Endothelial cell of umbilical vein (primary cell): Measurements from ENCODE around the gene ANP32A. TPM values are rescaled to one million over a fixed set of nuclear protein-coding genes. Genes with fewer than 3 reads are reported as not detected.

Experiments
- BruUV-seq: library from RNA; stranded (reverse); fragments of 400-500 nt; replicated peaks from 2 replicates; lab custom pipeline; 2021; lab: Mats Ljungman, UMichigan
- CTCF ChIA-PET: fragments of 300-600, 350-600 bp; sonication (Branson Sonifier 250); formaldehyde crosslinking; loops from one replicate; lab custom pipeline; 2021; ENCODE audit warnings: antibody characterized with exemption, inconsistent platforms; lab: Charles Lee
- POLR2A ChIA-PET: fragments of 300-600, 350-600 bp; sonication (Branson Sonifier 250); formaldehyde crosslinking; loops from one replicate; lab custom pipeline; 2021; ENCODE audit warnings: antibody characterized with exemption, inconsistent platforms; lab: Charles Lee
- DNase-seq: peaks from one replicate; pipeline ENCODE4 v3.0.0-alpha.2; 2011; ENCODE audit warnings: low read depth, low spot score
- FAIRE-seq: peaks from 2 replicates; lab custom pipeline; 2011; peaks lifted over from hg19 to GRCh38; lab: Jason Lieb, UNC
- H2AFZ ChIP-seq: 2 replicates; pipeline ENCODE4 v1.6.0; 2012; ENCODE audit warnings: low read depth, low read length, control low read depth, inconsistent platforms
- H3K27ac ChIP-seq: 2 replicates; pipeline ENCODE4 v1.5.1; 2011; ENCODE audit warnings: low read depth, mild to moderate bottlenecking, control low read depth, low read length, moderate library complexity; ENCODE audit not compliant: insufficient read depth
- H3K27me3 ChIP-seq, 2 experiments: 2 replicates each; pipeline versions ENCODE4 v1.6.0 to v1.6.1; 2011; ENCODE audit warnings: low read length in 2 of 2, mixed read lengths in 1 of 2; ENCODE audit not compliant: control insufficient read depth in 2 of 2, insufficient read depth in 2 of 2
- H3K36me3 ChIP-seq, 2 experiments: 2 replicates in 1 of 2; 3 replicates in 1 of 2; pipeline ENCODE4 v1.5.1; 2011; ENCODE audit warnings: low read length in 2 of 2, mild to moderate bottlenecking in 1 of 2, moderate library complexity in 1 of 2; ENCODE audit not compliant: control insufficient read depth in 2 of 2, insufficient read depth in 2 of 2; ENCODE audit errors: extremely low read depth in 1 of 2
- H3K4me1 ChIP-seq: 3 replicates; pipeline ENCODE4 v1.5.1; 2011; ENCODE audit warnings: mild to moderate bottlenecking, low read length; ENCODE audit not compliant: control insufficient read depth, insufficient read depth; ENCODE audit errors: extremely low read depth
- H3K4me2 ChIP-seq: 2 replicates; pipeline ENCODE4 v1.6.1; 2011; ENCODE audit warnings: low read length, control low read depth, mixed read lengths; ENCODE audit not compliant: insufficient read depth
- H3K4me3 ChIP-seq, 3 experiments: fragments of 200-600 bp in 1 of 3; sonication (generic), shearing (Covaris generic) in 1 of 3; replicated peaks in 1 of 3; 2 replicates each; pipeline ENCODE4 v1.5.1; 2011 to 2016; ENCODE audit warnings: control low read depth in 3 of 3, low read length in 3 of 3, mild to moderate bottlenecking in 2 of 3, inconsistent platforms in 1 of 3, low read depth in 1 of 3, moderate library complexity in 1 of 3; ENCODE audit not compliant: insufficient read depth in 1 of 3
- H3K79me2 ChIP-seq: 2 replicates; pipeline ENCODE4 v1.6.0; 2012; ENCODE audit warnings: low read length, inconsistent platforms; ENCODE audit not compliant: control insufficient read depth, insufficient read depth
- H3K9ac ChIP-seq: replicated peaks from 2 replicates; pipeline ENCODE3; 2011; ENCODE audit warnings: low read length, control low read depth; ENCODE audit not compliant: insufficient read depth; ENCODE audit errors: extremely low read depth
- H3K9me1 ChIP-seq: replicated peaks from 3 replicates; pipeline ENCODE4 v1.6.0; 2011; ENCODE audit warnings: mild to moderate bottlenecking, low read length; ENCODE audit not compliant: control insufficient read depth, insufficient read depth; ENCODE audit errors: extremely low read depth
- H3K9me3 ChIP-seq: replicated peaks from 2 replicates; pipeline ENCODE4 v1.5.1; 2012; ENCODE audit warnings: low read length, inconsistent platforms; ENCODE audit not compliant: control insufficient read depth, insufficient read depth
- H4K20me1 ChIP-seq: replicated peaks from 2 replicates; pipeline ENCODE3; 2011; ENCODE audit warnings: mild to moderate bottlenecking, low read length; ENCODE audit not compliant: control insufficient read depth, insufficient read depth; ENCODE audit errors: extremely low read depth
- CTCF ChIP-seq, 2 donors: IDR thresholded peaks; 1 replicate in 1 of 2; 2 replicates in 1 of 2; pipeline ENCODE4 v1.5.1; 2011; ENCODE audit warnings: low read length in 2 of 2, mild to moderate bottlenecking in 2 of 2, moderate library complexity in 2 of 2, control low read depth in 1 of 2, inconsistent platforms in 1 of 2, low read depth in 1 of 2; ENCODE audit not compliant: insufficient read depth in 1 of 2; ENCODE audit errors: extremely low read depth in 1 of 2
- FOS ChIP-seq: IDR thresholded peaks from 2 replicates; pipeline ENCODE4 v1.6.1; 2011; ENCODE audit warnings: mild to moderate bottlenecking, low read length, moderate library complexity, borderline replicate concordance; ENCODE audit not compliant: insufficient read depth
- dilution Hi-C: fragments of 300-500 bp; cut with MboI; formaldehyde crosslinking; loops from one replicate; pipeline ENCODE4 v1.15.0; 2019; ENCODE audit warnings: low sequenced_read_pairs; ENCODE audit not compliant: extremely low pct_ligation_motif_present
- intact Hi-C: fragments of 100-400 bp; cut with micrococcal nuclease; formaldehyde crosslinking; loops from one replicate; pipeline ENCODE4 v1.10.0; 2022
- polyA plus RNA-seq, 4 experiments: library from polyadenylated mRNA; depleted of rRNA in 3 of 4; stranded (reverse) in 3 of 4; unstranded in 1 of 4; fragments of >200 nt; gene quantifications; 2 replicates each; pipeline versions ENCODE4 v1.2.1 to v1.2.3, GENCODE V29; 2011 to 2012; ENCODE audit warnings: missing spikeins in 1 of 4
- total RNA-seq: library from RNA; stranded (reverse); gene quantifications from 2 replicates; pipeline ENCODE4 v1.2.3, GENCODE V29; 2021

Gene ANP32A
- total and polyA plus RNA-seq, 2 donors (not counting 3 experiments of a cell fraction or from before 2014, with no cell fraction given): 37.9 to 169 TPM

DNA sequence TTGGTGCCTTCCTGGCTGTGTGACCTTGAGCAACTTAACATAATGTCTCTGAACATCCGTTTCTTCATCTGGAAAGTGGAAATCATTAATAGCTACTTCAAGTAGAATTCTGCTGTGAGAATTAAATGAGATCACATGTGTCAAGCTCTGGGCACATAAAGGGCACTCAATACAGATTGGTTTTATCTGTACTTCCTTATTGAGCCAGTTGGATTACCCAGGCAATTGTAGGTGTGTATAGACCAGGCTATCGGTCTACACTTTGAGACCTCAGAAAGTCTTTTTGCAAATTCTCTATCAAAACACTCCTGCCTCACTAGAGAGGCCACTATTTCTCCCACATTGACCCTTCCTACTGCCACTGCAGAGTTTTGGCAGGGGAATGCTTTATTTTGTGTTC, 47.7 kb downstream of the ANP32A start:
- no TSS peak for BruUV-seq
- H3K27ac ChIP-seq: no peak overlapping the region
- no peak overlapping the region for H3K9ac ChIP-seq
- peaks cover 6% of the 10 kb centered on the region for H3K4me1 ChIP-seq
- no peaks in the 10 kb centered on the region for H4K20me1 ChIP-seq
- H3K9me1 ChIP-seq: no peaks in the 10 kb centered on the region
- CTCF ChIA-PET: interaction anchor here (1.3 kb wide), 1 partner anchor 11 kb away, joined by 5 read pairs; no protein-coding TSS in a partner anchor
- no peak overlapping the region for H2AFZ ChIP-seq
- dilution Hi-C loops: no loop called here
- POLR2A ChIA-PET: no interaction called here
- peaks cover 3 to 4% of the 10 kb centered on the region in 2 experiments for H3K36me3 ChIP-seq
- H3K4me3 ChIP-seq: no peak overlapping the region
- no peaks in the 10 kb centered on the region for H3K9me3 ChIP-seq
- DNase-seq (no peak), FAIRE-seq (no peak)
- no peaks in the 10 kb centered on the region for H3K27me3 ChIP-seq
- intact Hi-C loops: no loop called here
- no peak for TF ChIP-seq CTCF (IDR thresholded peaks at IDR 0.05; ENCODE audit: extremely low read depth in 1 of 2, insufficient read depth in 1 of 2, low read depth in 1 of 2, low read length in 2 of 2)
- H3K4me2 ChIP-seq: no peak overlapping the region
- H3K79me2 ChIP-seq: no peaks in the 10 kb centered on the region

DNA sequence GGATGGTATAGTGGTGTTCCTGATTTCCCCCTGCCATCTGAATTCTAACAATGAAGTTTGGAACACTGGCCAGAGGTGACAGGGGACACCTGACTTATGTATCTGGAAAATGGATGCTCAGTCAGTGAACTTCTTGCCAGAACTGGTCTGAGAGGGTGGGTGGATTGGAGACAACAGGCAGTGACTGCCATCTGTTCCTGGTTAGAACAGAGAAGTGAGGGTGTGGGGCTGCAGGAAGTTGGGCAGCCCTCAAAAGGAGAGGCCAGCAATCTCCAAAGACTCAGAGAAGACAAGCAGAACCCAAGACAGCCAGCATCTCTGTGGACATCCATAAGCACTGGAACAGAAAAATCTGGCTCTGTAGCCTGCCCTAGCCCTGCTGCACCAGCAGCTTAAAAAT, 50.5 kb downstream of the ANP32A start:
- CTCF ChIA-PET: no interaction called here
- Histone ChIP-seq H3K79me2 (no peaks in the 10 kb centered on the region), H3K9me3 (no peaks in the 10 kb centered on the region), H3K4me3 (no peak overlapping the region), H3K36me3 (no peaks in the 10 kb centered on the region), H3K4me1 (peaks cover 16% of the 10 kb centered on the region), H2AFZ (no peak overlapping the region), H3K9me1 (no peaks in the 10 kb centered on the region), H3K9ac (no peak overlapping the region), H3K27ac (no peak overlapping the region), H3K4me2 (no peak overlapping the region), H3K27me3 (no peaks in the 10 kb centered on the region), H4K20me1 (no peaks in the 10 kb centered on the region)
- FAIRE-seq (no peak), DNase-seq (no peak)
- no TSS peak for BruUV-seq
- TF ChIP-seq FOS: no peak
- dilution Hi-C loops: no loop called here
- POLR2A ChIA-PET: no interaction called here
- intact Hi-C loops: no loop called here
